GM18867 (cell line): Measurements from ENCODE around the gene HPSE.

ENCODE experiments used
- ATAC-seq: cut with Tn5 transposase; IDR thresholded peaks from one replicate; pipeline ENCODE4 v1.9.1; 2021; ENCODE audit warnings: mild to moderate bottlenecking, moderate library complexity; ENCODE audit not compliant: unreplicated experiment

The HPSE gene

DNA sequence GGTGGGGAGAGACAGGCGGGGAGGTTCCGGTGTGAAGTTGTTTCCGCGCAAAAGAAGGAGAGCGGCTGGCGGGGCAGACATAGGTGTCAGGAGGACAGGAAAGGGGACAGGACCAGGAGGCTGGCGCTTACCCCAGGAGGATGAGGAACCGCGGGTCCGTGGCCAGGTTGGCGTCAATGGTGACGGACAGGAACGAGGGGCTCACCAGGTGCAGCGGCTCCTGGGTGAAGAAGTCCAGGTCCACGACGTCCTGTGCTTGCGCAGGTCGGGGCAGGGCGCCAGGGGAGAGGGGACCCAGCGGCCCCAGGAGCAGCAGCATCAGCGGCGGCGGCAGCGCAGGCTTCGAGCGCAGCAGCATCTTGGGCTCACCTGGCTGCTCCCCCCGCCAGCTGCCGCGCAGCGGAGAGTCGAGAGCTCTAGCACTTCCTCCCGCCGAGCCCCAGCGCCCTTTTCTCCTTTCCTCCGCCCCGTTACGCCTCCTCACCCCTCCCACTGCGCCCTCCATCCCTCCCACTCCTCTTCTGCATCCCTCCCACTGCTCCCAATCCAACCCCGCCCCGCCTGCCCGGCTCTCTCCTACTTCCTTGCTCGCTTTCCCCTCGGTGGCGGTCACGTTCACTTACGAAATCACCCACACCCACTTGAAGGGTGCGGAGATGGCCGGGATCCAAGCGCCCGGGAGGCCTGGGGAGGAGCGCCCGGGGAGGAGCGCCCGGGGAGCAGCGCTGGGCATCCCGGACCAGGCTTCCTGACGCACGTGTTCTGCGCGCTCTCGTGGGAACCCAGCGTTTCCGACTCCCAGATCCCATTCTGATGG lies at the start of gene HPSE:
Gene HPSE, minus strand, starts transcription at position 424 of the 817 bp plus-strand sequence. Its CDS starts 66 bp downstream, at position 358.
- peak; percentile 88 for ATAC-seq

DNA sequence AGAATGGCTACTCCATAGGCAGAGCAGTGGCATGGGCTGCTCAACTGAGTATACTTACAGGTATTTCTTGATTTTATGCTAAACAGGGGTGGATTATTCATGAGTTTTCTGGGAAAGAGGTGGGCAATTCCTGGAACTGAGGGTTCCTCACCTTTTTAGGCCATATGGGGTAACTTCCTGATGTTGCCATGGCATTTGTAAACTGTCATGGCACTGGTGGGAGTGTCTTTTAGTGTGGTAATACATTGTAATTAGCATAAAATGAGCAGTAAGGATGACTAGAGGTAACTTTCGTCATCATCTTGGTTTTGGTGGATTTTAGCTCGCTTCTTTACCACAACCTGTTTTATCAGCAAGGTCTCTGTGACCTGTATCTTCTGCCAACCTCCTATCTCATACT lies 48.2 kb upstream of the HPSE start:
- ATAC-seq: no peak

DNA sequence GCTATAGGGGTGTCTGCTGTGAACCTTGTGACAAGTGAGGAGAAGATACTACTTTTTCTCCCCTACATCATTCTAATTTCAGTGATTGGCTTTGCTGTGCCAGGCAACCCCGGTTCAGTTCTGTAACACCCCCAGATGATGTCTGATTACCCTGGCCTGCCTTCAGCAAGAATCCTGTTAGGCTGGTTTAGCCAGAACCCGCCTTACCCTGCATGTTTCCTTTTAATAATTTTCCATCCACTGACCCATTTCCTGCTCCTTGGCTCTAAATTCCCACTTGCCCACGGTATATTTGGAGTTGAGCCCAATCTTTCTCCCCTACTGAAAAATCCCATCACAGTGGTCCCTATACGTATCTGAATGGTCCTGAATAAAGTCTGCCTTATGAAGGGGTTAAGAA lies 46.5 kb upstream of the HPSE start:
- no peak for ATAC-seq

DNA sequence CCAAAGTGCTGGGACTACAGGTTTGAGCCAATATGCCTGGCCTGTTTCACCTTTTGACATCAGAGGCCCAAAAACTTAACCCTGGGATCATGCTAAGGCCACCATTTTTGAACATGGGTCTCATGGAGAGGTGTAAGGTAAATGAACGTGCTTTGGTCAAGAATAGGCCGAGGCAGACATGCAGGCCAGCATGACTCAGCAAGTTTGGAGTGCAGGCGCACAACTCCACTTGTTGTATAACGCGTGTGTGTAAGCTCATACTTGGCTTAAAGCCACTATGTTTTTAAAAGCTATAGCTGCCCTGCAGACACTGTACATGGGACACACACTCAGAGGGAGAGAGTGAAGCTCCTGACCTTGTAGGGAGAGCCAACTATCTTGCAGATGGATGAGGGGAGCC lies 43.8 kb upstream of the HPSE start:
- no peak for ATAC-seq

DNA sequence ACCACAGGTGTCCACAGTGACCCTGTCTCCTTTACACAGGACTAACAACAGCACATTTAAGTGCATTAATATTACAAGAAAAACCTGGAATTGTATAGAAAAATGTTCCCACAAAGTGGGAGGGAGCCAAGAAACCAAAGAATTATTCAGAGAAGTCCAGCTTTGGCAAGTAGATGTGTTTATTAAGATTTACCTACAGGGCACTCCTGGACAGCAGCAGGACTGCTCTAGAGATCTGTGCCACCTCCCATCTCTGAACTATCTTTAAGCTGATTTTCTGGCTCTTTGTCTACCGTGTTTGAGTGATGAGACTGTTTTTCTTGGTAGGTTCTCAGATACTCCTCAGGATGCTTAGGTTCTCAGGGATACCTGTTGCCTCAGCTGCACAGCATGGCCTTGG lies 38.3 kb upstream of the HPSE start:
- ATAC-seq: no peak

DNA sequence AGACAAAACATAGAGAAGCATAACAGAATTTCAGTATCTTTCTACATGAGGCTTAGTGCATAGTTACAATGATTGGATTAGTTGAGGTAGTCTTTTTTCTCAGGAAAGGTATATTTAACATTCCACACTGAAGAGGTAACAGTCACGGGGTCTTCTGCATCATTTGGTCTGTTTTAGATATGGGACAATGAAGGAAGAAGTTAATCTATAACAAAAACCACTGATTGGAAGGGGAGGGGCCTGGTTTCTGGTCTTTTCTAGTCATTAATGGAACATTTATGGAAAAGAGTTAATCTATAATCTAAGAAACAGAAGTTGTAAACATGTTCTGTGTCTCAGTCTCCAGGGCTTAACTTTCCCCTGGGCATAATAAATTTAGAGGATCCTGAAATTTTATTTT lies 37.3 kb upstream of the HPSE start:
- ATAC-seq: no peak

DNA sequence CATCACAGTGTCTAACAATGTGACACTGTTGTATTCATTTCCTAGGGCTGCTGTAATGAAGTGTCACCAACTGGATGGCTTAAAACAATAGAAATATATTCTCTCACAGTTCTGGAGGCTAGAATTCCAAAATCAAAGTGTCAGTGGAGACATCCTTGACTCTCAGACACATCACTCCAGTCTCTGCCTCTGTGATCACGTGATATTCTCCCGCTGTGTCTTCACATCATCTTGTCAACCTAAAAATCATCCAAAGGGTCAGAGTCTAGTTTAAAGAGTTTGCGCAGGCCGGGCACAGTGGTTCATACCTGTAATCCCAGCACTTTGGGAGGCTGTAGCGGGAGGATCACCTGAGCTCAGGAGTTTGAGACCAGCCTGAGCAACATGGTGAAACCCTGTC lies 36.6 kb upstream of the HPSE start:
- no peak for ATAC-seq

DNA sequence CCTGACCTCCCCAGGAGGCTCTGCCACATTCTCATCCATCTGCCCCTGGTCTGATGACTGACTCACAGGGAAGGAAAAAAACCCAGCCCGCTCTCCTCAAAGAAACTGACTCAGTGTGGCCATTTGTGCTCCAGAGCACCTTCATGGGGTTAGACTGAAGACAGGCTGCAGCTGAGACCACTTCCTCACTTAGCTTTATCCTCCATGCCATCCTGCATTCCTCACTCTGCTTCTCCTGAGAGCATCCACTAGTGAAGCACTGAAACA lies 35.9 kb upstream of the HPSE start:
- no peak for ATAC-seq

DNA sequence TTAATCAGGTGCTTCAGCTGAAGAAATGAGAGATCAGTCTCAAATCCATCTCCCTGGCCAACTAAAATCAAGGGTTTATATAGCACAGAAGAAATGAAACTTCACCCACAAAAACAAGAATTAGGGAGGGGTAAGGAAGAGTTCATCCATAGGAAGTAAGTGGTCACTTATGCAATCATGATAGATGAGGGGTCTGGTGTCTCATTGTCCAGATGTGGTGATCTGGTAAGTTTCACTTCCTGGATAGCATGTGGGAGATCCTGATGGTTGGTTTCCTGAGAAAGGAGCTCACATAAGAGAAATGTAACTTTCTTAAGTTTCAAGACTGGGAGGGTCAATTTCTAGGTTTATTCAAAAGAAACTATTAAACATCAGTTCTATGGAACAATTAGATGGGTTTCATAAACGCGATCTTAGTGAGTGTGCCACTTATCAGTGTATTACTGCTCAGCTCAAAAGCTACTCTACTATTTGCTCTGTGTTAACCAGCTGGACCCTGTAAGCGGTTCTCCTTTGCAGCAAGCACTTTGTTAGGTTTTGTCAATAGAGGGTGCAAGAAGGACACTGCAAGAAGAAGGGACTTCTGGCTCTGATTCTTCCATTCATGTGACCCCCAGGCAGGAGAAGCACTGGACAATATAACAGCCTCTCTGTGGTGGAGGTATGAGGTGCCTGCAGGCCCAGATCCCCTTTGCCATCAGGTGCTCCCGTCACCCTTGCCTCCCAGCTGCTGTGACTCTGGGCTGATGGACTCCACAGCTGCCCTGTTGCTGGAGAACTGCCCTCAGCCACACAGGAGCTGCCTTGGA lies 35.4 kb upstream of the HPSE start:
- ATAC-seq: no peak

DNA sequence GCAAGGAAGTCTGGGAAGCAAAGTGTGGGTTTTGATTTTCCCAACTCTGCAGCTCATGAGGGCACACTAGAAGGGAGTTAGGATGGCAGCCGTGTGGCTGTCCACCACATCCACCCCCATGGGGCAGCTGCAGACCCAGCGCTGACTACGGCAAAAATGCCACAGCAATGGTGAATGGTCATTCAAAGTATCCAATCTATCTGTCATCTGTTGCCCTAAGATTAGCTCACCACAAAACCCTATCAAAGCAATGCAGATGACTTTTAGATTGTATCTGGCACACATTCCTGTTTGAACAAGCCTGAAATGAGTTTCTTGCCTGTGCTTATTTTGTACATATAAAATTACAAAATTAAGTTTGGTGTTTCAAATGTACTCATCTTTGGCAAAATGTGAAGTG lies 29.7 kb upstream of the HPSE start:
- no peak for ATAC-seq

DNA sequence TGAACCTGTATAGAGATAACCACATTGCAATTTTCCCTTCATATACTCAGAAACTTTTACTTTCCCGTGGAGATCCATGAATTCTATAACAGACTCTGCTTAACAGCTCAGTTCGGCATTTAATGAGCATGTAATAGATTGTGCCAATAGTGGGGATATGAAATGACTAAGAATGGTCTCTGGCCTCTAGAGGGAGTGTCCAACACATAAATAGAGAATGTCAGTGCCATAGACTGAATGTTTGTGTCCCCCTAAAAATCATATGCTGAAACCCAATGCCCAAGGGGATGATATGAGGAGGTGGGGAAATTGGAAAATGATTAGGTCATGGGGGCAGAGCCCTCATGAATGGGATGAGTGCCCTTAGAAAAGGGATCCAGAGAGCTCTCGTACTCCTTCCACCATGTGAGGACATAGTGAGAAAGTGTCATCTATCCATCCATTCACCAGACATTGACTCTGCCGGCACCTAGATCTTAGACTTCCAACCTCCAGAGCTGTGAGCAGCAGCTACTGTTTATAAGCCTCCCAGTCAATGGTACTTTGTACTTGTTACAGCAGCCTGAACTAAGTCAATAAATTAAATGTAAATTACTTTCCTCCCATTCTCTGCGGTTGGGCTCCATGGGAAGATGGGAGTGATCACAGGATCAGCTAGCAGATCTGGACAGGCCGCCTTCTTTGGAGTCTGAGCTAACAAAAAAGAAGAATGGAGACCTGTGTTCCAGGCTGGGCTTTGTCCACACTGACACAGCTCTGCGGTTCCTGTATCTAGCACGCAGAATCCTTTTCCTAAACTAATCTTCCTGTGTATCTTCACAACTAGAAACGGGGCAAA lies 28.1 kb upstream of the HPSE start:
- ATAC-seq: peak; percentile 78

DNA sequence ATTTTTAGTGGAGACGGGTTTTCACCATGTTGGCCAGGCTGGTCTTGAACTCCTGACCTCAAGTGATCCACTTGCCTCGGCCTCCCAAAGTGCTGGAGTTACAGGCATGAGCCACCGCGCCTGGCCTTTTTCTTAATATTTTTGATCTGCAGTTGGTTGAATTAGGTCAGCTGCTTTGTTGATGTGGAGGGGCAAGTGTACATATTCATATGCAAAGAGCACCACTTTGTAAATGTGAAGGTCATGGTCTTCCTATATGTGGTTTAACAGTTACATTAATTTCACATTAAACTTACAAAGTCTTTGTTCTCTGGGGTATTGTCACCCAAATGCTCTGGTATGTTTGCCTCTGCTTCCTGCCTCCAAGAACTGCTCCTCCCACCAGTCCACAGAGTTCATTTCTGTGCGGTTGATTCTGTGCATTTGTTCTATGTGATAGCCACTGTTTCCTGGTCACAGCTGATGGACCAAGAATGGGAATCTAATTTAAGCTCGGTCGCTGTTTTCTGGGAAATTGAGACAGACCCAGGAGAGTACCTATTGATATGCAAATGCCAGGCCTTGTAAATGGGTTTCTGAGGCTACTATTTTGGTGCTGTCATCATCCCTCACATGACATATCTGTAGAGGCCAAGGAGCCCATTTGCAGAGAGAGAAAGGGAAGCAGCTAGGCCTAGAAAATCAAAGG lies 26.9 kb upstream of the HPSE start:
- no peak for ATAC-seq

DNA sequence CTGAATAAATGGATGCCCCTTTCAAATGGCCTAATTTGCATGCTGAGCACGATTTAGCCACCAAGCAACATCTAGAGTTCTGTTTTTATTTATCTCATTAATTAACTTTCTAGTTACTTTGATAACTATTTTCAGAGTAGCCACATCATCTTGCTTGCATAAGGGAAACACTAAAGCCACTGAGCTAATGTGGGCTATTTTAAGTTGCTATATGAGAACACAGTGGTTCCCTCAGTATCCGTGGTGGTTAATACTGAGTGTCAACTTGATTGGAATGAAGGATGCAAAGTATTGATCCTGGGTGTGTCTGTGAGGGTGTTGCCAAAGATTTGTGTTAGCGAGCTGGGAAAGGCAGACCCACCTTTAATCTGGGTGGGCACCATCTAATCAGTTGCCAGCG lies 25.4 kb upstream of the HPSE start:
- no peak for ATAC-seq

DNA sequence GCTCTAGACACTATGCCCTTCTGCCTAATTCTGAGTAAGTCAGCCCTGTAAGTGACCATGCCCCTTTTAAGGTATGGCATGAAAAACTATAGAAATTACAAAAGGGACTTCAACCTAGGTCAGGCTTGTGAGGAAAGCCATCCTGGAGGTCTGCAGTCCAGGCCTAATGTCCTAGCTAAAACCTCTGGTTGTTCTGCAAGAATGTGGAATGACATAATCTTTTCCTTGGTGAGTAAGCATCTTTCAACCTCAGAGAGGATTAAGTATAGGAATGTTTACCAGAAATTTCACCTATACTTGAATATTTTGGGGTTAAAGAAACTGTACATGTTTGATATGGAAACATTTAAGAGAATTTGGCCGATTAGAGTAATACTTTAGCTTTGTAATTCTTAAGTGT lies 23.8 kb upstream of the HPSE start:
- ATAC-seq: no peak

DNA sequence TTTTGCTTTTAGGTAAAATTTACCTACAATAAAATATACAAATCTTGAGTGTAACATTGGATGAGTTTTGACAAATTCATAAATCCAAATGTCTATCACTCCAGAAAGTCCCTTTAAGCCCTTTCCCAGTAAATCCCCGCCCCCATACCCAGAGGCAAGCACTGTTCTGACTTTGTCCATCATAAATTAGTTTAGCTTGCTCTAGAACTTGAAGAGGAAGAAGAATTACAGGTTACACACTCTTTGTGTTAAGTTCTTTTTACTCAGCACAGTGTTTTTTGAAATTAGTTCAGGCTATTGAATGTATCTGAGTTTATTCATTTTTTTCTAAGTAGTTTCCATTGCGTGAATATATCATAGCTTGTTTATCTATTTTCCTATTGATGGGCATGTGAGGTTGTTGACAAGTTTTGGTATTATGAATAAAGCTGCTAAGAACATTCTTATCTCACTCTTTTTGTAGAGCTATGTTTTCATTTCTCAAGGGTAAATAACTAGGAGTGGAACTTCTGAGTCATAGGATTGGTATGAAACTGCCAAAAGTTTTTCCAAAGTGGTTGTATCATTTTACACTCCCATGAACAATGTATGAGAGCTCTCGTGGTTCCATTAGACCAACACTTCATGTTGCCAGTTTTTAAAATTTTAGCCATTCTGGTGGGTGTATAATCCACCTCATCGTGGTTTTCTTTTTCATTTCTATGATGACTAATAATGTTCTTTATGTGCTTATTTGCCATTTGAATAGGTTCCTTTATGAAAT lies 22.4 kb upstream of the HPSE start:
- ATAC-seq: peak; percentile 76

DNA sequence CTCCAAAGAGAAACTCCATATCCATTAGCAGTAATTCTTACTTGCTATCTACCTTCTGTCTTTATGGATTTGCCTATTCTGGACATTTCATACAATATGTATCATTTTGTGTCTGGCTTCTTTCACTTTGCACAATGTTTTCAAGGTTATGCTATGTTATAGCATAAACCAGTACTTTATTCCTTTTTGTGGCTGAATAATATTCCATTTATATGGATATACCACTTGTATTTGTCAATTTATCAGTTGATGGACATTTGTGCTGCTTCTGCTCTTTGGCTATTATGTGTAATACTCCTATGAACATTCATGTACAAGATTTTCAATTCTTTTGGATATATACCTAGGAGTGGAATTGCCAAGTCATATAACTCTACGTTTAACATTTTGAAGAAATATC lies 18.9 kb upstream of the HPSE start:
- no peak for ATAC-seq

DNA sequence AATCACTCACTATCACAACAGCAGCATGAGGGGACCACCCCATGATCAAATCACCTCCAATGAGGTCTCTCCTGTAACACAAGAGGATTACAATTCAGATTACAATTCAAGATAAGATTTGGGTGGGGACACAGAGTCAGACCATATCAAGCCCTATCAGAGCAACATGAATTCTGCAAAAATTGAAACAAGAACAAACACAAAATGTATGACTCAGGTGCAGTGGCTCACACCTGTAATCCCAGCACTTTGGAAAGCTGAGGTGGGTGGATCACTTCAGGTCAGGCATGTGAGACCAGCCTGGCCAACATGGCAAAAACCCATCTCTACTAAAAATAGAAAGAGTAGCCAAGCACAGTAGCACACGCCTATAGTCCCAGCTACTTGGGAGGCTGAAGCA lies 13.4 kb upstream of the HPSE start:
- no peak for ATAC-seq

DNA sequence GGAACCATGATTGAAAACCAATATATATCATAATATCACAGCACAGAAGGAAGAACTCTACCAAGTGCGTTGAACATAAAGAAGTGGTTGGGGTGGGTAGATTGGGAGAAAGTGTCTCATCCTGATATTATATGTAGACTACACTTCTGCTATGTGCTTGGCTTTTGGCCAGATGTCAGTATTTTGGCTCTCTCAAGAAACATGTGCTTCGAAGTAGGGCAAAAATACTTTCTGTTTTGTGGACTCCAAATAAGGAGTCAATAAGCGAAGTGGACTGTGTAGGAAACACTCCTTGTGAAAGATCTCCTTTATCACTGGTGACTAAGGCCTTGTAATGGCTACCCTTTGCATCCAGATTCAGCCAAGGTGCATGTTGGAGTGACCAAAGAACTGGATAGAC lies 7.8 kb upstream of the HPSE start:
- ATAC-seq: no peak

DNA sequence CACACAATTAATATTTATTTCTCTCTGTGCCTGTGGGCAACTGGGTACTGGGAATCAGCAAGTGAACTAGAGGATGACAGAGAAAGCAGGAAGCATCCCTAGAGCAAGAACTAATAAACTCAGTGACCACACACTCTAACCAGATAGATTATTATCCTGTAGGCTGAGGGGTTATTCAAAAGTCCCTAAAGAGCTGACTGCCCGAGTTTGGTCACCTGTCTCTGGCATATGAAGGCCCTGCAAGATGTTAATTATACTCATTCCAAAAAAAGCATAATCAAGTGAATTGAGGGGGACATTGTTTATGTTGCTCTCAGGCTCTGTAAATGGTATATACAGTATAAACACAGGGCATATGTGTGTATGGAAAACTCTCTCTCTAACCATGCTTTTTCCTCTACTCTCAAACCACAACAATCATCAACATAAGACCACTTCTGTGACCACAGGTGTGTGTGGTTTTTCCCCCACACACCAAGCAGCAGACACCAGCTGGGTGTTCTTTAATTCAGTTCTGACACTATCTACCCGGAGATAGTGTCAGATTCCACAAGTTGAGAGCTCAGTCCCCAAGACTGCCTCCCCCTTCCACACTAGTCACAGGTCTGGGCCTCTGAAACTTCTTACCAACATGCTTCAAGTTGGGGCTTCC lies 6.2 kb upstream of the HPSE start:
- peak; percentile 76 for ATAC-seq

DNA sequence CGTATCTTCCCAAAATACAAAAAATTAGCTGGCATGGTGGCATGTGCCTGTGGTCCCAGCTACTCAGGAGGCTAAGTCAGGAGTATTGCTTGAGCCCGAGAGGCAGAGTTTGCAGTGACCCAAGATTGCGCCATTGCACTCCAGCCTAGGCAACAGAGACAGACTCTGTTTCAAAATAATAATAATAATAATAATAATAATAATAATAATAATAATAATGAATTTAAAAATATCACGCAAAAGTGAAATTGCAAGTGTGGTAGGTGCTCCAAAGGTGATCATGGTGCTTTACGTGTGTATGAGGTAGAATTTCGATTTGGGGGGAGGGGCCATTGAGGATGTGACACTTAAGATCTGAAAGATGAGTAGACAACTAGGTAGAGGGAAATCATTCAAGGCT lies 4.9 kb upstream of the HPSE start:
- ATAC-seq: no peak
